IMR-90 (cell line): Measurements from ENCODE around the gene DDX19B. TPM values are rescaled to one million over a fixed set of nuclear protein-coding genes. Genes with fewer than 3 reads are reported as not detected.

Source experiments
- ATAC-seq: fragments of 200-7000 bp; cut with Tn5 transposase; 2 replicates; pipeline ENCODE4 v1.9.1; 2020; ENCODE audit warnings: low read depth, mild to moderate bottlenecking, moderate library complexity
- BruUV-seq: library from RNA; stranded (reverse); fragments of 400-500 nt; replicated peaks from 2 replicates; lab custom pipeline; 2021; lab: Mats Ljungman, UMichigan
- CTCF ChIA-PET: fragments of 300-600 bp; formaldehyde crosslinking; extraction: SDS; loops from one replicate; lab custom pipeline; 2021; ENCODE audit warnings: antibody characterized with exemption; lab: Yijun Ruan, JAX
- POLR2A ChIA-PET: fragments of 300-600 bp; sonication (Branson Sonifier 250); formaldehyde crosslinking; loops from one replicate; lab custom pipeline; 2022; ENCODE audit warnings: antibody characterized with exemption; ENCODE audit not compliant: unreplicated experiment; lab: Charles Lee
- DNase-seq: peaks from one replicate; pipeline ENCODE4 v3.0.0; 2013
- H2AFZ ChIP-seq: replicated peaks from 2 replicates; pipeline ENCODE3; 2013; ENCODE audit warnings: low read length, mild to moderate bottlenecking; ENCODE audit not compliant: poor library complexity
- H2AK5ac ChIP-seq: 2 replicates; pipeline ENCODE4 v1.6.1; 2013; ENCODE audit warnings: low read depth, low read length, inconsistent platforms
- H2AK9ac ChIP-seq: replicated peaks from 2 replicates; pipeline ENCODE3; 2013; ENCODE audit warnings: mild to moderate bottlenecking, low read depth, low read length, moderate library complexity; ENCODE audit not compliant: poor library complexity
- H2BK120ac ChIP-seq: 2 replicates; pipeline ENCODE4 v1.6.1; 2013; ENCODE audit warnings: low read depth, low read length, inconsistent platforms
- H2BK15ac ChIP-seq: 3 replicates; pipeline ENCODE4 v1.6.1; 2013; ENCODE audit warnings: low read depth, low read length, inconsistent platforms
- H2BK20ac ChIP-seq: 2 replicates; pipeline ENCODE4 v1.6.1; 2013; ENCODE audit warnings: low read depth, mild to moderate bottlenecking, inconsistent platforms, low read length, moderate library complexity
- H2BK5ac ChIP-seq: 2 replicates; pipeline ENCODE4 v1.6.1; 2013; ENCODE audit warnings: mild to moderate bottlenecking, low read depth, low read length, inconsistent platforms; ENCODE audit not compliant: poor library complexity, severe bottlenecking
- H3K14ac ChIP-seq: replicated peaks from 2 replicates; pipeline ENCODE4 v1.6.1; 2013; ENCODE audit warnings: low read depth, low read length, inconsistent platforms
- H3K18ac ChIP-seq: 2 replicates; pipeline ENCODE4 v1.6.1; 2013; ENCODE audit warnings: low read depth, low read length, control low read depth
- H3K23ac ChIP-seq: 2 replicates; pipeline ENCODE4 v1.6.1; 2013; ENCODE audit warnings: low read depth, low read length, inconsistent platforms
- H3K27ac ChIP-seq: 2 replicates; pipeline ENCODE4 v1.5.1; 2013; ENCODE audit warnings: mild to moderate bottlenecking, control low read depth, low read length; ENCODE audit not compliant: insufficient read depth
- H3K27me3 ChIP-seq: 2 replicates; pipeline ENCODE4 v1.6.1; 2013; ENCODE audit warnings: low read length; ENCODE audit not compliant: control insufficient read depth, insufficient read depth
- H3K36me3 ChIP-seq: 2 replicates; pipeline ENCODE4 v1.6.1; 2013; ENCODE audit warnings: low read length, mixed read lengths; ENCODE audit not compliant: control insufficient read depth, insufficient read depth
- H3K4ac ChIP-seq: 2 replicates; pipeline ENCODE4 v1.6.1; 2013; ENCODE audit warnings: low read depth, low read length, inconsistent platforms
- H3K4me1 ChIP-seq: 2 replicates; pipeline ENCODE4 v1.6.1; 2013; ENCODE audit warnings: low read length, mixed read lengths; ENCODE audit not compliant: control insufficient read depth, insufficient read depth
- H3K4me2 ChIP-seq: 2 replicates; pipeline ENCODE4 v1.6.1; 2013; ENCODE audit warnings: low read depth, mild to moderate bottlenecking, control low read depth, low read length, moderate library complexity
- H3K4me3 ChIP-seq: 2 replicates; pipeline ENCODE4 v1.5.1; 2013; ENCODE audit warnings: low read depth, mild to moderate bottlenecking, control low read depth, low read length, moderate library complexity; ENCODE audit not compliant: insufficient read depth
- H3K56ac ChIP-seq: 2 replicates; pipeline ENCODE4 v1.6.1; 2013; ENCODE audit warnings: low read length, inconsistent platforms; ENCODE audit not compliant: insufficient read depth; ENCODE audit errors: extremely low read depth
- H3K79me1 ChIP-seq, 2 experiments: 2 replicates each; pipeline ENCODE4 v1.6.1; 2013; ENCODE audit warnings: low read length in 2 of 2, inconsistent platforms in 1 of 2, low read depth in 1 of 2
- H3K9ac ChIP-seq: 2 replicates; pipeline ENCODE4 v1.6.1; 2013; ENCODE audit warnings: low read depth, low read length, control low read depth
- H3K9me1 ChIP-seq: 2 replicates; pipeline ENCODE4 v1.6.1; 2013; ENCODE audit warnings: low read length, inconsistent platforms; ENCODE audit not compliant: insufficient read depth
- H3K9me3 ChIP-seq: 2 replicates; pipeline ENCODE4 v1.6.1; 2013; ENCODE audit warnings: low read length; ENCODE audit not compliant: control insufficient read depth, insufficient read depth
- H4K20me1 ChIP-seq: 2 replicates; pipeline ENCODE4 v1.6.1; 2013; ENCODE audit warnings: low read length, inconsistent platforms; ENCODE audit not compliant: insufficient read depth
- H4K5ac ChIP-seq: 2 replicates; pipeline ENCODE4 v1.6.1; 2013; ENCODE audit warnings: mild to moderate bottlenecking, low read depth, low read length, control low read depth
- H4K8ac ChIP-seq, 2 experiments: 2 replicates each; pipeline ENCODE4 v1.6.1; 2013; ENCODE audit warnings: low read depth in 2 of 2, low read length in 2 of 2, control low read depth in 1 of 2, inconsistent platforms in 1 of 2
- H4K91ac ChIP-seq: 2 replicates; pipeline ENCODE4 v1.6.1; 2013; ENCODE audit warnings: low read depth, low read length, inconsistent platforms; ENCODE audit not compliant: insufficient read depth
- BHLHE40 ChIP-seq: fragments of 150-350 bp; IDR thresholded peaks from 2 replicates; pipeline ENCODE4 v1.6.1; 2016; ENCODE audit warnings: mild to moderate bottlenecking, low read depth, low read length
- CTCF ChIP-seq: conservative IDR thresholded peaks from 2 replicates; pipeline ENCODE4 v1.5.1; 2012; ENCODE audit warnings: mild to moderate bottlenecking, low read depth, low read length, improper control_type of control experiment
- ELK1 ChIP-seq: fragments of 150-350 bp; IDR thresholded peaks from 2 replicates; pipeline ENCODE4 v1.6.1; 2016; ENCODE audit warnings: low read depth, mild to moderate bottlenecking, low read length, moderate library complexity, borderline replicate concordance
- MXI1 ChIP-seq: IDR thresholded peaks from 2 replicates; pipeline ENCODE4 v1.6.1; 2012; ENCODE audit warnings: low read depth, mild to moderate bottlenecking, low read length, moderate library complexity, borderline replicate concordance
- POLR2A ChIP-seq: IDR thresholded peaks from 2 replicates; pipeline ENCODE4 v1.6.1; 2012; ENCODE audit warnings: mild to moderate bottlenecking, low read depth, low read length
- SMC3 ChIP-seq: fragments of 150-350 bp; IDR thresholded peaks from 2 replicates; pipeline ENCODE4 v1.6.1; 2016; ENCODE audit warnings: low read depth, mild to moderate bottlenecking, antibody characterized with exemption, low read length, moderate library complexity
- WGBS, 2 experiments: methylation state at CpG; one replicate each; pipeline versions ENCODE4 v1.1.5 to v1.1.7; 2013; ENCODE audit warnings: missing lambda C conversion rate in 2 of 2; ENCODE audit not compliant: insufficient read length in 1 of 2; ENCODE audit errors: extremely low coverage in 2 of 2; 5-methylcytosine and 5-hydroxymethylcytosine counted together
- dilution Hi-C: fragments of 300-500 bp; cut with HindIII; formaldehyde crosslinking; loops from one replicate; pipeline ENCODE4 v1.14.3; 2018; ENCODE audit warnings: low sequenced_read_pairs; ENCODE audit not compliant: unreplicated experiment
- in situ Hi-C: fragments of 300-500 bp; cut with MboI; formaldehyde crosslinking; loops from 3 replicates; pipeline ENCODE4 v1.14.3; 2019; ENCODE audit warnings: low sequenced_read_pairs, inconsistent platforms, mixed read lengths
- intact Hi-C: fragments of 100-400 bp; cut with micrococcal nuclease; formaldehyde crosslinking; loops from 2 replicates; pipeline ENCODE4 v1.10.0; 2022
- polyA plus RNA-seq, 3 experiments: library from polyadenylated mRNA; depleted of rRNA; stranded (reverse); fragments of >200 nt; gene quantifications; 2 replicates each; pipeline ENCODE4 v1.2.3, GENCODE V29; 2012; ENCODE audit warnings: low replicate concordance in 1 of 3
- total RNA-seq: library from RNA; depleted of rRNA; stranded (reverse); fragments of >200 nt; gene quantifications from 2 replicates; pipeline ENCODE4 v1.2.3, GENCODE V29; 2012

Gene DDX19B
- total and polyA plus RNA-seq, 2 of the 4 experiments (the other 2 are of a cell fraction), result 33.3 to 41.0 TPM

GRCh38 chr16:70254180-70254964, 44.6 kb upstream of the DDX19B start (continued):
- TF ChIP-seq CTCF, result no peak

- Histone ChIP-seq H3K36me3 (peaks cover 68% of the 10 kb centered on the region), H4K5ac (no peak overlapping the region), H2BK5ac (no peak overlapping the region), H3K18ac (no peak overlapping the region), H3K9ac (no peak overlapping the region), H3K4me2 (no peak overlapping the region), H4K91ac (no peak overlapping the region), H2BK15ac (no peak overlapping the region), H3K56ac (no peak overlapping the region), H3K4me1 (peaks cover 2% of the 10 kb centered on the region), H3K9me3 (no peaks in the 10 kb centered on the region), H3K27ac (no peak overlapping the region), H3K4me3 (no peak overlapping the region), H2AFZ (no peak overlapping the region), H2BK20ac (no peak overlapping the region), H2BK120ac (no peak overlapping the region), H3K79me1 (peaks cover 6 to 44% of the 10 kb centered on the region in 2 experiments), H4K8ac (no peak overlapping the region), H3K23ac (no peak overlapping the region), H3K9me1 (peaks cover 8% of the 10 kb centered on the region; the same call in 1 of the 2 replicates), H2AK9ac (no peak overlapping the region), H4K20me1 (peaks cover 52% of the 10 kb centered on the region), H3K4ac (no peak overlapping the region), H3K14ac (no peak overlapping the region), H2AK5ac (no peak overlapping the region), H3K27me3 (no peaks in the 10 kb centered on the region)
- ChIA-PET CTCF (no interaction called here), POLR2A (no interaction called here)
- dilution Hi-C loops (no loop called here), in situ Hi-C loops (no loop called here), intact Hi-C loops (no loop called here)
- no TSS peak for BruUV-seq
- DNase-seq (no peak), ATAC-seq (no peak)
- WGBS, 2 experiments, result no CpG with 5 or more reads among the region's 12 CpGs
- TF ChIP-seq BHLHE40, result no peak
- TF ChIP-seq MXI1, result no peak
- no peak for TF ChIP-seq SMC3
- no peak for TF ChIP-seq POLR2A
- no peak for TF ChIP-seq ELK1
These were observed 44.1 kb upstream of the DDX19B start for GRCh38 chr16:70254965-70255286.
